KMS-11 (cell line): ENCODE results near the gene PAPSS2.

Experiments
- H2AFZ ChIP-seq: fragments of 200-600 bp; sonication (generic); 2 replicates; pipeline ENCODE4 v1.6.1; 2016; ENCODE audit warnings: antibody characterized with exemption, mixed run types, low read depth
- H3K27ac ChIP-seq: fragments of 200-600 bp; sonication (generic); 2 replicates; pipeline ENCODE4 v1.6.1; 2016; ENCODE audit warnings: mild to moderate bottlenecking, mixed run types
- H3K27me3 ChIP-seq: fragments of 200-600 bp; sonication (generic); 2 replicates; pipeline ENCODE4 v1.6.1; 2017; ENCODE audit warnings: mild to moderate bottlenecking, low read depth, mixed run types, moderate library complexity; ENCODE audit not compliant: insufficient read depth
- H3K36me3 ChIP-seq: fragments of 200-600 bp; sonication (generic); 2 replicates; pipeline ENCODE4 v1.6.1; 2017; ENCODE audit warnings: mild to moderate bottlenecking, mixed run types; ENCODE audit not compliant: insufficient read depth
- H3K4me1 ChIP-seq: fragments of 200-600 bp; sonication (generic); 2 replicates; pipeline ENCODE4 v1.6.1; 2016; ENCODE audit warnings: mild to moderate bottlenecking, low read depth, mixed run types; ENCODE audit not compliant: poor library complexity, severe bottlenecking
- H3K4me2 ChIP-seq: fragments of 200-600 bp; sonication (generic); 2 replicates; pipeline ENCODE4 v1.7.0; 2016; ENCODE audit warnings: mild to moderate bottlenecking, mixed run types
- H3K4me3 ChIP-seq: fragments of 200-600 bp; sonication (generic); IDR thresholded peaks from 2 replicates; pipeline ENCODE4 v1.6.1; 2017; ENCODE audit warnings: low read depth, low read length, mixed read lengths; ENCODE audit not compliant: insufficient read depth
- H3K79me2 ChIP-seq: fragments of 200-600 bp; sonication (generic); 2 replicates; pipeline ENCODE4 v1.6.1; 2016; ENCODE audit warnings: low read depth, mixed run types; ENCODE audit not compliant: insufficient read depth
- H3K9ac ChIP-seq: fragments of 200-600 bp; sonication (generic); 2 replicates; pipeline ENCODE4 v1.6.1; 2016; ENCODE audit warnings: mild to moderate bottlenecking, mixed run types
- H4K20me1 ChIP-seq: fragments of 200-600 bp; sonication (generic); 2 replicates; pipeline ENCODE4 v1.6.1; 2016; ENCODE audit warnings: mild to moderate bottlenecking, mixed run types; ENCODE audit not compliant: insufficient read depth
- TF ChIP-seq, protein P1 (sequence below): fragments of 200-600 bp; sonication (generic); conservative IDR thresholded peaks from 2 replicates; pipeline ENCODE4 v1.6.1; 2017; ENCODE audit warnings: low read depth, mild to moderate bottlenecking, antibody characterized with exemption, low read length, moderate library complexity, mixed read lengths

The PAPSS2 gene

DNA sequence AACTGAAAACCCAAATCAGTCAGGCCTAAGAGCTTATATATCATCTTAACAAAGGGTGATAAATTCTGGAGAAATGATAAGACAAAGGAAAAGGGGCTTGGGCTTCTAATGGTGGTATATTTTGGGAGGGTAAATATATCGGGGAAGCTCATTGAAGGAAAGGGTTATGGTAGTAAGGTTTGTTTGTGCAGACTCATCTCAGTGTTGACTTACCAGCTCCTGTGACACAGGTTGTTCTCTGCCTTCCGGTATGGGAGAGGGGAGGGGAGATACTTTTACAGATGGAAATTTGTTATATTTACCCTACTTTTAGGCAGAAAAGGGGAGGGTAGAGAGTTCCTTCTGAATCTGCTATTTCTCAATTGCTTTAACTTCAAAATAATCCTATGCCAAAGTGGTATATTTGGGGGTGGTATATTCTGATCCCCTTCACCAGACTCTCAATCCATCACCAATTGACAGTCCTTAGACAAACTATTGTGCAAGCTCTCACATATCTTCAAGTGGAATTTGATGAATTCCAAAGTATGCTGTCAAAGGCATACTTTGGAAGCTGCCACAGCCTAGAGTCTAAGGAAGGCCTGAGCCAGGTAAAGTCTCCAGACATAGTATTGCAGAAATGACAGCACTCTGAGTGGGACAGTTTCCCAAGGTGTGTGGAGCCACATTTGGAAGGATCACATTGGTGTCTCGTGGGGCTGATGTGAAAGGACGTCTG lies 13.3 kb upstream of the PAPSS2 start:
- peaks cover 6% of the 10 kb centered on the region for H3K4me1 ChIP-seq
- no peak overlapping the region for H2AFZ ChIP-seq
- H3K27me3 ChIP-seq: no peaks in the 10 kb centered on the region
- H3K4me3 ChIP-seq: no peak overlapping the region
- no peak overlapping the region for H3K4me2 ChIP-seq
- H4K20me1 ChIP-seq: no peaks in the 10 kb centered on the region
- H3K9ac ChIP-seq: no peak overlapping the region
- no peaks in the 10 kb centered on the region for H3K36me3 ChIP-seq
- TF ChIP-seq, protein P1, sequence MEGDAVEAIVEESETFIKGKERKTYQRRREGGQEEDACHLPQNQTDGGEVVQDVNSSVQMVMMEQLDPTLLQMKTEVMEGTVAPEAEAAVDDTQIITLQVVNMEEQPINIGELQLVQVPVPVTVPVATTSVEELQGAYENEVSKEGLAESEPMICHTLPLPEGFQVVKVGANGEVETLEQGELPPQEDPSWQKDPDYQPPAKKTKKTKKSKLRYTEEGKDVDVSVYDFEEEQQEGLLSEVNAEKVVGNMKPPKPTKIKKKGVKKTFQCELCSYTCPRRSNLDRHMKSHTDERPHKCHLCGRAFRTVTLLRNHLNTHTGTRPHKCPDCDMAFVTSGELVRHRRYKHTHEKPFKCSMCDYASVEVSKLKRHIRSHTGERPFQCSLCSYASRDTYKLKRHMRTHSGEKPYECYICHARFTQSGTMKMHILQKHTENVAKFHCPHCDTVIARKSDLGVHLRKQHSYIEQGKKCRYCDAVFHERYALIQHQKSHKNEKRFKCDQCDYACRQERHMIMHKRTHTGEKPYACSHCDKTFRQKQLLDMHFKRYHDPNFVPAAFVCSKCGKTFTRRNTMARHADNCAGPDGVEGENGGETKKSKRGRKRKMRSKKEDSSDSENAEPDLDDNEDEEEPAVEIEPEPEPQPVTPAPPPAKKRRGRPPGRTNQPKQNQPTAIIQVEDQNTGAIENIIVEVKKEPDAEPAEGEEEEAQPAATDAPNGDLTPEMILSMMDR: no peak
- H3K27ac ChIP-seq: no peak overlapping the region
- H3K79me2 ChIP-seq: no peaks in the 10 kb centered on the region

DNA sequence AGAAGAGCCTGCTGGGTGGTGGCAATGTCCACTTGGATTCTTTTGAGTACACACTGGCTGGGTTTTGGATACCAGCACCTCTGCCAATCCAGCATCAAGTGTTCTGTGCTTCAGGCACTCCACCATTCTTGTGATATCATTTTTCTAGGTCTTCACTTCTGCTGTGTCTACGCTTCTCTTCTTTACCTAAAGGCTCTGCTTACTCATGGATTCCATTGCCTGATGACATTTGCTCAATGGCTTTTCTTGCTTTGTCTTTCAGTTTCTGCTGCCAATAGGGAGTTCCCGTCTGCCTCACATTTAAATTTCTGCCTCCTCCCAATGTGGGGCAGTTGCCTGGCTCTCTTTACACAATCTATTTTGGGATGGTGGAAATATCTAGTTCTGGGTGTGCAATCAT lies 12.7 kb upstream of the PAPSS2 start:
- no peak overlapping the region for H3K4me3 ChIP-seq
- H3K27ac ChIP-seq: no peak overlapping the region
- no peak overlapping the region for H3K4me2 ChIP-seq
- H4K20me1 ChIP-seq: no peaks in the 10 kb centered on the region
- TF ChIP-seq, protein P1: no peak
- no peaks in the 10 kb centered on the region for H3K79me2 ChIP-seq
- no peaks in the 10 kb centered on the region for H3K27me3 ChIP-seq
- no peak overlapping the region for H3K9ac ChIP-seq
- H3K36me3 ChIP-seq: no peaks in the 10 kb centered on the region
- H3K4me1 ChIP-seq: peaks cover 6% of the 10 kb centered on the region
- H2AFZ ChIP-seq: no peak overlapping the region

DNA sequence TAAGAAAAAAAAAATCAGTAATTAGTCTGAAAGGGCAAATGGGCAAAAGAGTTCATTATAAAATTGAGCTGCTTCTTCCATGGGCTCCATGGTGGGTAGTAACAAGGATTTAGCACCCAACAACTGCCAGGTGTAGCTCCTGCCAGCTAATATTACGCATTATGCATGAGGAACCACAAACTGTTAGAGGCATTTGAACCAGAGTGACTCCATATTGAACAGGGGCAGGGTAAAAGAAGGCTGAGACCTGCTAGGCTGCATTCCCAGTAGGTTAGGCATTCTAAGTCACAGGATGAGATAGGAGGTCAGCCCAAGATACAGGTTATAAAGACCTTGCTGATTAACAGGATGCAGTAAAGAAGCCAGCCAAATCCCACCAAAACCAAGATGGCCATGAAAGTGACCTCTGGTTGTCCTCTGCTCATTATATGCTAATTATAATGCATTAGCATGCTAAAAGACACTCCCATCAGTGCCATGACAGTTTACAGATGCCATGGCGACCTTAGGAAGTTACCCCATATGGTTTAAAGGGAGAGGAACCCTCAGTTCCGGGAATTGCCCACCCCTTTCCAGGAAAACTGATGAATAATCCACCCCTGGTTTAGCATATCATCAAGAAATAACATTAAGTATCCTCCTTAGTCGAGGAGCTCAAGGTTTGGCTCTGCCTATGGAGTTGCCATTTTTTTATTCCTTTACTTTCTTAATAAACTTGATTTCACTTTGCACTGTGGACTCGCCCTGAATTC lies 8.7 kb upstream of the PAPSS2 start:
- H3K4me2 ChIP-seq: no peak overlapping the region
- H3K27ac ChIP-seq: no peak overlapping the region
- TF ChIP-seq, protein P1: no peak
- no peaks in the 10 kb centered on the region for H3K36me3 ChIP-seq
- no peak overlapping the region for H2AFZ ChIP-seq
- H4K20me1 ChIP-seq: no peaks in the 10 kb centered on the region
- no peaks in the 10 kb centered on the region for H3K79me2 ChIP-seq
- H3K9ac ChIP-seq: no peak overlapping the region
- H3K4me3 ChIP-seq: no peak overlapping the region
- peaks cover 6% of the 10 kb centered on the region for H3K4me1 ChIP-seq
- no peaks in the 10 kb centered on the region for H3K27me3 ChIP-seq

DNA sequence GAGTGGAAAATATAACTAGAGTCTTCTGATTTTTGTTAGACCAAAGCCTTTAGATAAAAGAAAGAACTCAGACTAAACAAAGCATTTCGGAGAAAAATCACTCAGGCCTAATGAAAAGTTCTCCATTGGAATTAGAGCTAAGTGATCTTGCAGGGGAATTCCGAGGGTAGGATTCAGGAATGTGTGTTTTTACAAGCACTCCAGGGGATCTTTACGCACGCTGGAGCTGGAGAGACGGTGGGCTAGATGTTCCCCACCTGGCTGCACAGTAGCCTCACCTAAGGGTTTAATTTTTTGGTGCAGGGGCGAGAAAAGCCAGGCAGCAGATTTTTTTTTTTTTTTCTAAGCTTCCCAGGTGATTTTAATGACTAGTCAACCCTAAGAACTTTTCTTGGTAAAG lies 7.9 kb upstream of the PAPSS2 start:
- Histone ChIP-seq H3K79me2 (no peaks in the 10 kb centered on the region), H3K27me3 (no peaks in the 10 kb centered on the region), H3K27ac (no peak overlapping the region), H3K36me3 (no peaks in the 10 kb centered on the region), H3K4me3 (no peak overlapping the region), H3K9ac (no peak overlapping the region), H2AFZ (no peak overlapping the region), H3K4me2 (no peak overlapping the region), H4K20me1 (no peaks in the 10 kb centered on the region), H3K4me1 (peaks cover 4% of the 10 kb centered on the region)
- TF ChIP-seq, protein P1: no peak
